Measurements from ENCODE around the gene EPS15.

The EPS15 gene

GRCh38 chr1:51309291-51309690, 209.8 kb downstream of the EPS15 start:
- H3K4me3 ChIP-seq, result no peak overlapping the region
- no peak overlapping the region for H3K27ac ChIP-seq
- no peak for TF ChIP-seq CTCF (IDR thresholded peaks at IDR 0.05)
- DNase-seq (ENCODE audit: low spot score), result no peak

GRCh38 chr1:51308636-51309035, 210.4 kb downstream of the EPS15 start:
- H3K27ac ChIP-seq, result no peak overlapping the region
- TF ChIP-seq CTCF (IDR thresholded peaks at IDR 0.05), result no peak
- H3K4me3 ChIP-seq, result no peak overlapping the region
- no peak for DNase-seq (ENCODE audit: low spot score)

DNA sequence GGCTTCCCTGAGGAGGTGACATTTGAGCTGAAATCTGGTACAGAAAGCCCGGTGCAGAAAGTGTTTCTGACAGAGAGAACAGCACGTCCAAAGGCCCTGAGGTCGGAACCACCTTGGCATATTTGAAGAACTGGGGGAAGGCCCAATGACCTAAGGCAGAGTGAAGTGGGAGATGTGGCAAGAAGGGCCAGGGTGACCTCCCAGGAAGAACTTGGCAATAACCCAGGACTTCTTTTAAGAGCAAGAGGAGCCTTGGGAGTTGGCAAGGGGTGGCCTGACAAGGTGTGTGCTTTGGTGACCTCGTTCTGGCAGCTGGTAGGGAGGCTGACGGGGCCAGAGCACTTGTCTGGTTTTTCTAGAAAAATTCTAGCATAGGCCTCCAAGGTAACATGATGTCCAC, 212.1 kb downstream of the EPS15 start:
- TF ChIP-seq CTCF (IDR thresholded peaks at IDR 0.05), result no peak
- Histone ChIP-seq H3K4me3 (no peak overlapping the region), H3K27ac (no peak overlapping the region)
- DNase-seq (ENCODE audit: low spot score), result no peak

- no peak for TF ChIP-seq CTCF (IDR thresholded peaks at IDR 0.05)
- DNase-seq (ENCODE audit: low spot score), result no peak
- Histone ChIP-seq H3K4me3 (no peak overlapping the region), H3K27ac (no peak overlapping the region)
Observed at GRCh38 chr1:51305371-51305823, 213.7 kb downstream of the EPS15 start.

DNA sequence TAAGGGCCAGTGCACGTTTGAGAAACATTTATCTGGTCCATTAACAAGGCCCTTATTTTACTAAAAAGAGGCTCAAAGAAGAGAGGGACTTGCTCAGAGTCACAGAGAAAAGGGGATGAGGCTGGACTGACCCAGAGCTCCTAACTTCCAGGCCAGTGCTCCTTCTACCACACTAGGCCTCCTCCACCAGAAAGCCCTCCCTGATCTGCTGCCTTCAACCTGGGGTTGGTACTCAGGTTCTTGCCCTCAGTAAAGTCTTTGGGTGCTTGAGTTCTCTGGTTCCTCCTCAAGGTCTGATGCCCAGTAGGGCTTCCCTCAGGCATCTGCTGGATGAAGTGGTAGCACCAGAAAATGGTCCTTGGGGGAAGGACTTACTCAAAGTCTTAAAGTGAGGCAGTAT, 214.7 kb downstream of the EPS15 start:
- DNase-seq (ENCODE audit: low spot score), result no peak
- H3K27ac ChIP-seq, result no peak overlapping the region
- no peak for TF ChIP-seq CTCF (IDR thresholded peaks at IDR 0.05)
- H3K4me3 ChIP-seq, result no peak overlapping the region

All from coronary artery (tissue), 2 donors.